Neuron (in vitro differentiated cells): ENCODE data around the gene IQCF5.
"Not testable (repeated sequence)": the region's sequence is repeated elsewhere in the genome, so short reads cannot be mapped to it uniquely, and the experiment has no call there.

Source experiments
- H2AFZ ChIP-seq: one replicate; pipeline ENCODE4 v1.6.1; 2013; ENCODE audit warnings: low read depth, mild to moderate bottlenecking, inconsistent platforms, low read length, moderate library complexity
- H3K27me3 ChIP-seq: one replicate; pipeline ENCODE4 v1.6.1; 2013; ENCODE audit warnings: low read length; ENCODE audit not compliant: insufficient read depth
- H3K36me3 ChIP-seq: one replicate; pipeline ENCODE4 v1.6.1; 2013; ENCODE audit warnings: low read length; ENCODE audit not compliant: insufficient read depth
- H3K4me1 ChIP-seq: one replicate; pipeline ENCODE4 v1.6.1; 2013; ENCODE audit warnings: low read length; ENCODE audit not compliant: insufficient read depth
- H3K4me3 ChIP-seq: 2 replicates; pipeline ENCODE4 v1.5.1; 2013; ENCODE audit warnings: mild to moderate bottlenecking, low read length, moderate library complexity
- H3K9me3 ChIP-seq: one replicate; pipeline ENCODE4 v1.6.1; 2013; ENCODE audit warnings: low read length

The IQCF5 gene

GRCh38 chr3:51855411-51855810, 20.0 kb downstream of the IQCF5 start:
- H3K9me3 ChIP-seq, H3K4me3 ChIP-seq: not testable (repeated sequence)

GRCh38 chr3:51845129-51845528, 30.3 kb downstream of the IQCF5 start:
- Histone ChIP-seq H2AFZ (no peak overlapping the region), H3K36me3 (no peaks in the 10 kb centered on the region), H3K9me3 (no peaks in the 10 kb centered on the region), H3K4me1 (no peaks in the 10 kb centered on the region), H3K27me3 (peaks cover 3% of the 10 kb centered on the region), H3K4me3 (no peak overlapping the region)

More at GRCh38 chr3:51855411-51855810, 20.0 kb downstream of the IQCF5 start:
- H3K27me3 ChIP-seq, H3K4me1 ChIP-seq, H2AFZ ChIP-seq, H3K36me3 ChIP-seq: not testable (repeated sequence)

- no peak overlapping the region for H3K4me3 ChIP-seq
- no peaks in the 10 kb centered on the region for H3K4me1 ChIP-seq
- H3K36me3 ChIP-seq, result no peaks in the 10 kb centered on the region
- no peaks in the 10 kb centered on the region for H3K27me3 ChIP-seq
- H3K9me3 ChIP-seq, result no peaks in the 10 kb centered on the region
- no peak overlapping the region for H2AFZ ChIP-seq
Observed at GRCh38 chr3:51836606-51837005, 38.8 kb downstream of the IQCF5 start.

GRCh38 chr3:51830836-51831385, 44.5 kb downstream of the IQCF5 start:
- Histone ChIP-seq H3K4me1 (no peaks in the 10 kb centered on the region), H3K27me3 (no peaks in the 10 kb centered on the region), H2AFZ (no peak overlapping the region), H3K9me3 (peaks cover 4% of the 10 kb centered on the region), H3K36me3 (no peaks in the 10 kb centered on the region), H3K4me3 (no peak overlapping the region)

- Histone ChIP-seq H2AFZ (no peak overlapping the region), H3K9me3 (peaks cover 4% of the 10 kb centered on the region), H3K27me3 (no peaks in the 10 kb centered on the region), H3K4me3 (no peak overlapping the region), H3K4me1 (no peaks in the 10 kb centered on the region), H3K36me3 (no peaks in the 10 kb centered on the region)
Observed at GRCh38 chr3:51830345-51830744, 45.1 kb downstream of the IQCF5 start.

GRCh38 chr3:51828297-51828696, 47.1 kb downstream of the IQCF5 start:
- H3K36me3 ChIP-seq, result no peaks in the 10 kb centered on the region
- H3K27me3 ChIP-seq, result no peaks in the 10 kb centered on the region
- H3K4me3 ChIP-seq, result no peak overlapping the region
- no peaks in the 10 kb centered on the region for H3K4me1 ChIP-seq
- no peak overlapping the region for H2AFZ ChIP-seq
- peaks cover 4% of the 10 kb centered on the region for H3K9me3 ChIP-seq
